Ramos (cell line): ENCODE data around the gene SOHLH2.

ENCODE experiments used
- in situ Hi-C: fragments of 300-500 bp; cut with MboI; formaldehyde crosslinking; loops from one replicate; pipeline ENCODE4 v1.14.3; 2022; ENCODE audit warnings: low sequenced_read_pairs; ENCODE audit not compliant: unreplicated experiment

The SOHLH2 gene, protein sequence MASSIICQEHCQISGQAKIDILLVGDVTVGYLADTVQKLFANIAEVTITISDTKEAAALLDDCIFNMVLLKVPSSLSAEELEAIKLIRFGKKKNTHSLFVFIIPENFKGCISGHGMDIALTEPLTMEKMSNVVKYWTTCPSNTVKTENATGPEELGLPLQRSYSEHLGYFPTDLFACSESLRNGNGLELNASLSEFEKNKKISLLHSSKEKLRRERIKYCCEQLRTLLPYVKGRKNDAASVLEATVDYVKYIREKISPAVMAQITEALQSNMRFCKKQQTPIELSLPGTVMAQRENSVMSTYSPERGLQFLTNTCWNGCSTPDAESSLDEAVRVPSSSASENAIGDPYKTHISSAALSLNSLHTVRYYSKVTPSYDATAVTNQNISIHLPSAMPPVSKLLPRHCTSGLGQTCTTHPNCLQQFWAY

DNA sequence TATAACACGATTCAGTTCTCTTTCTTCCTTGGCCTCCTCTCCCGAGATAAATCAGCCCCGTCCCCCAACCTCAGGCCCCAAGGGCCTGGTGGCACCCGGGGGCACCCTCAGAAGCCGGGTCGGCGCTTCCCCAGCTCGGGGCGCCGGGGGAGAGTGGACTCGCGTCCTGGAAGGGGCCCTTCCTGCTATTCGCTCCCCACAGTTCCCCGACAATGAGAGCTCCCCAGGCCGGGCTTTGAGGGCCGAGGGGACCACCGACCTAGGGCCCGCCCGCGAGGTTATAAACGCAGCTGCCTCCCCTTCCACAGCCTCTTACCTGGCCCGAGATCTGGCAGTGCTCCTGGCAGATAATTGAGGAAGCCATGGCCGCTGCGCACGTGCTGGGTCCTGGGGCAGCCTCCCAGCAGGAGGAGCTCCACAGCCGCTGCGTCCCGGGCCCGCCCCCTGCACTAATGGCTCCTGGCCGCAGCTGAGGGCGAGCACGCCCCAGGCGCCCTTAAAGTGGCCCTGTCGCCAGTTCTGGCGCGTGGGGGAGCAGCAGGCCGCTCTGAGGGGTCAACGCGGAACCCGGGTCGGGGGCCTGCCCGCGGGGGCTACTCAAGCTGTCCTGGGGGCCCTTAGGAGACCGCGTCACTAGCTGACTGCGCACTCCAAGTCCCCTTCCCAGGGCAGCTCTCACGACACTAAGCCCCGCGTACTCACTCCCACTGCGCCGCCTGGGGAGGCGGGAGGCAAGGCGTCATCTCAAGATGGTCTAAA, at the start of gene SOHLH2:
TSS of gene SOHLH2 (minus strand) at position 394 of the 759 bp plus-strand sequence. CDS start at position 364, 30 bp downstream.
- in situ Hi-C loops, result no loop called here

DNA sequence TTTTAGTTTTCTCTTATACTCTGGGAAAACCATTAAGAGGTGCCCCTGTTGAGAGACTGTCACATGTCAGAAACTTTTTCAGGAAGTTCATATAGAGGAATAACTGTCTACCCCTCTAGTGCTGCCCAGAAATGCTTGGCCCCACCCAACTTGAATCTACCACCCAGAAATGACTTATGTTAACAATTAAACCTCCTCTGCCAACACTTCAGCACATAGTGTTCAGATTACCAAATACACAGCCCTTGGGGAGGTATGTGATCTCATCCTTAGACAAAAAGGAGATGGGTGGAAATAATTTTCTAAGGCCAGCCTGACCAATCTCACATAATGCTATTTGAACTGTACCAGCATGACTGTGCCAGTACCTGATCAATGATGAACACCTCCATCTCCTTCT, 47.6 kb upstream of the SOHLH2 start:
- in situ Hi-C loops, result loop anchor here (25.0 kb wide), 1 partner anchor 275 kb away; no protein-coding TSS in a partner anchor

DNA sequence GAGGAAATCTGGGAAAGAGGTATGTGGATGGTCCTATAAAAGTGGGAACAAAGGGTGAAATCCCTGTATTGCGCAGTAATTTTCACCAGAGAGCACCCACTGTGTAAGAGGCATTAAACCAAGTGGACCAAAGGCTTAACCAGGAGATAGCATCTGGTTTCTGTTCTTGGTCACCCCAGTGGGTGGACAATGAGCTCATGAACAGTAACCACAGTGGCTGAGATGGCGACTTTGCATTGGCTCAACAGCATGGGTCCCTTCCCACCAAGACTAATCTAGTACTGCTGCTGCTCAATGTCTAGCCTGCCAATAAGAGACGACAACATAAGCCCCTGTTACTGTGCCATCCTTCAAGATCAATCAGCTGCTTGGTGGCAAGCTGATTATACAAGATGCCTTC, 46.7 kb upstream of the SOHLH2 start:
- in situ Hi-C loops, result loop anchor here (25.0 kb wide), 1 partner anchor 274 kb away; no protein-coding TSS in a partner anchor

DNA sequence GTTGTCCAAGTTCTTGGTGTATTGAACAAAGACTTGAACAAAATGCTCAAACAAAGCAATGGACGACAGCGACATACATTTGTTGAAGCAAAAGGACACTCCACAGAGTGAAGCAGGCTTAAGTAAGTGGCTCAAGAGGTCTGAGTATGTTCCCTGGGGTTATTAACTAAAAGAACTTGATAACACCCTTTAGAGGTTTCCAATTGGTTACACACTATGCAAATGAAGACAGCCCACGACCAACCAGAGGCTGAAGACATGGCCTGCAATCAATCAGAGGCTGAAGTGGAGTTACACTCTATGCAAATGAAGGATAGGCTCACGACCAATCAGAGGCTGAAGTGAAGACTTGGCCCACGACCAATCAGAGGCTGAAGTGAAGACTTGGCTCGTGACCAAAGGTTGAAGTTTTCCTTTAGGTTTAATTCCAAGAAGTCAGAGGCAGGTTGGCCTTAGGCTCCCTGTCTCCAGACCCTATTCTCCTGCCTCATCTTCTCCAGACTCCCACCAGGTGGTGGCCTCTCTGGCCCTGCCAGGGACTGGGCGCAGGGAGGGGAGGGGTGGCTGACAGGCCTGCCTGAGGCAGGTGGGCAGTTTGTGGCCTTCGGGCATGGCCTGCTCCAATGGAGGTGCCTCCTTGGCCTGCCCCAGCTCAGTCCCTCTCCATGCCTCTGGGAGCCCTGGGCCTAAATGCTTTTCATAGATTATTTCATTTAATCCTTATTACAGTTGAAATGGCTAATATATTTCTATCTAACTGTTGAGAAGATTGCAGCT, 45.2 kb upstream of the SOHLH2 start:
- in situ Hi-C loops, result loop anchor here (25.0 kb wide), 1 partner anchor 272 kb away; no protein-coding TSS in a partner anchor

DNA sequence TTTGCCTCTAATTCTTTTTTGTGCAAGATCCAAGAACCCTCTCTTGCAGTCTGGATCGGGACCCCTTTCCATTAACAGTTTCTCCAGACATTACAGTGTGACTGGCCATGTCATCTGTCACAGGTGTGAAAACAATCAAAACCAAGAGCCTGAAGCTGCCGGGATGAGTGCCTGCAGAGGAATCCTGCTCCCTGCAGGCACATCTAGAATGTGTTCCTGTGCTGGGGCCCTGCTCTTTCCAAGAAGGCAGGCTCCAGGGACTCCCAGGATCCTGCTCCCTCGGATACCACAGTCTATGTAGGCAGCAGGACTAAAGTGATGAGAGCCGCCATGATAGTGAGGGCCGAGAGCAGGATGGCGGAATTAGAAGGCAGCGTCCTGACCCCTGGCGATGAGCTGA, 44.5 kb upstream of the SOHLH2 start:
- in situ Hi-C loops, result loop anchor here (25.0 kb wide), 1 partner anchor 272 kb away; no protein-coding TSS in a partner anchor

DNA sequence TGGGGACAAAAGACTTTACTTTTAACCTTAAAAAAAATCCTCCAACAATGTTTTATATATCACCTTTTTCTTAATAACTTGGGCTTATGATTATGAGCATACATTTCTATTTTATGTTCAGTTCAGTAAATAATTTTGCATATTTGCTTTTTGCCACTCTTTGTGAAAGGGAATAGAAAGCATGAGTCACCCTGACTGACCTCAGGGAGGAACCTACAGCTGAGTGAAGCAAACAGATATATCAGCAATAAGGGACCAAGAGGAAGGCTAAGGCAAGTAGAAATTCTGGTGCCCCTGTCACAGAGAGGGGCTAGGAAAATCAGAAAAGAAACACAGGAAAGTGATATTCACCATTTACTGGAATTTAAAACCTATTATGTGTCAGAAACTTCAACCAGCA, 37.2 kb upstream of the SOHLH2 start:
- in situ Hi-C loops, result loop anchor here (25.0 kb wide), 1 partner anchor 264 kb away; no protein-coding TSS in a partner anchor

DNA sequence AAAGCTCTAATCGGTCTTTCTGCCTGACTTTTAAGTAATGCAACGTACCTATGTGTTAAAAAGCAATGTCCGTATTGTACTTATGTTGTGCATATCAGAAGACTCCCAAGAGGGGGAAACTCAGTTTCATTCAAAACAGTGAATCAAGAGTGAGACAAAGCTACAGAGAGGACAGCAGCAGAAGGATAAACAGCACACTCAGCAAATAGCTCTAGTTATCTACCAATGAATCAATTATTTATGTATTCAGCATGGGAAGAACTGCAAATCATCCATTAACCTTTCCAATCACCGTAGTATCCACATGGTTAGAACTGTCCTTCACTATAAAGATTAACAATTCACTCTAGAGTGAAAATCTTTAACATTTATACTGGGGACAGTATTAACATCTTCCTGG, 36.7 kb upstream of the SOHLH2 start:
- in situ Hi-C loops, result loop anchor here (25.0 kb wide), 1 partner anchor 264 kb away; no protein-coding TSS in a partner anchor

DNA sequence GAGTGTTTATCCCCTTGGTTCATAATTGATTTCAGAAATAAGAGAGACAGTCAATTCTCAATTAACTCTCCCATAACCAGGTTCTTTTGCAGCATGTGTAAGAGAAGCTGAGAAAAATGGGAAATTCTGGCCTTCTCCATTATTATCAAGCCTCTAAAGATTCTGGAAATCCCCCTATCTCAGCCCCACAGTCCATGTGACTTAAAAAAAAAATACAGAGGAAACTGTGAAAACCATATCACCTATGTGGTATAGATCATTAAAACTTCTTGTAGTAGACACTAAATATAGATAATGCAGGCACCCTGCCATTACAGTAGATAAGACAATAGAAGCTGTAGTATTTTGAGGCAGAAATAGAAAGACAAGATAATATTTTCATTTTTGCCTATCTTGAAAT, 34.3 kb upstream of the SOHLH2 start:
- in situ Hi-C loops, result no loop called here

DNA sequence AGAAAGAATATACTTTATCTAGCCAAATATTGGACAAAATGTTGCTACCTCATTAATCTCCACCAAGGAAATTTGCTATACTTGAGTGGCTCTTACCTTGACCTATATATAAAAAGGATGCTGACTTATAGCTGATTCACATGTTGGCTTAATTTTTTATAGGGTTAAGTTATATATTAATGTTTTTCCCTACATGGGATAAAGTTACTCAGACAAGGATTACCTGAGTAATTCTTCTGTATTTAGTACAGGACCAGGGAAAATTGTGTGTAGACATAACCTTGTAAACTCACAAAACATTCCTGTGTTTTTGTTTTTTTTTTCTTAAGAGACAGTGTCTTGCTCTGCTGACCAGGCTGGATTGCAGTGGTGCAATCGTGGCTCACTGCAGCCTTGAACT, 30.6 kb upstream of the SOHLH2 start:
- in situ Hi-C loops, result no loop called here

DNA sequence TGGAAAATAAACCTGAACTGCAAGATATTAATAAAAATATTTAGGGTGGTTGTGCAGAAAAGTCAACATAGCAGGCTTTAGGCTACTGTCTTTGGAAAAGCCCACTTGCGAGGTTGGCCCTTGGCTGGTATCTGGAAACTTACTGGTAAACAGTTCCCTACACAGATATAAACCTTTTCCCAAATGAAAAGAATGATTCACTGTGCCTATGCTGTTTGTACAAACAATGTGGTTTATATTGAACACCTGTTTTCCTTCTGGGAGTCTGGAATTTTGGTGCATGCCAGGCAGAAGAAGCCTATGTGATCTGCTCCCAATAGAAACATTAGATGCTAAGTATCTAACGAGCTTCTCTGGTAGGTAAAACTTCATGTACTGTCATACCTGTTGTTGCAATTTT, 29.7 kb upstream of the SOHLH2 start:
- in situ Hi-C loops, result no loop called here

DNA sequence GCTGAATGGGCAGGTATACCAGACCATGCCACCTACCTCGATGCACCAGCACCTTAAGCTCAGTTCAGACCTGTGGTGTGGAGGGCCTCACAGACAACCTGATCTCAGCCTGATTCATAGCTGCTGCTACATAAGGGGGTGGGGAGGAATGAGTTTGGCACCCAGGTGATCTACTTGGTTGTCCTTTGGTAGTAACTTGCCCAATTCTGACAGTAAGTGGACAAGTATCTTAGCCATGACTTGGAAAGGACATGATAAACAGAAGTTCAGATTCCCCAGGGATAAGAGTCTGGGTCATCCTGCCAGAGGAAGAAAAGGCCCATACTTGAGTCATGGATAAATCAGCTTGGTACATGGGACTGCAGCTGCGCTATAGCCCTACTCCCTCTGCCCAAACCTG, 28.4 kb upstream of the SOHLH2 start:
- in situ Hi-C loops, result no loop called here

DNA sequence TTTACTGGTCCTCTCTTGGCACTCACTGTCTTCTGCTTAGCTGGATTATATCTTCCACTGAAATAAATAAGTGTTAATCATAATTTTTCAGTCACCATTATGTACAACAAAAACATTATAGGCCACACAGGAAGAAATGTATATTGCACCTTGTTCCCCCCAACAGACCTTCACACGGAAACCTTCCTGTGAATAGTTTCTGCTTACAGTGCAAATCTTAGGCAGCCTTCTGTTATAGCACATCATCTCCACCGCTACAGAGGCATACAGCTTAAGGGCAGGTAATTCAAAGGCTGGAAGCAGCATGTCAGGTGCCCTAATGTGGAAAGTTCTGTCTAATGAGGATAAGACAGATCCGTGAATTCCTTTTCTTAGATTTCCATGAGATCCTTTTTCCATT, 16.9 kb upstream of the SOHLH2 start:
- in situ Hi-C loops, result no loop called here

DNA sequence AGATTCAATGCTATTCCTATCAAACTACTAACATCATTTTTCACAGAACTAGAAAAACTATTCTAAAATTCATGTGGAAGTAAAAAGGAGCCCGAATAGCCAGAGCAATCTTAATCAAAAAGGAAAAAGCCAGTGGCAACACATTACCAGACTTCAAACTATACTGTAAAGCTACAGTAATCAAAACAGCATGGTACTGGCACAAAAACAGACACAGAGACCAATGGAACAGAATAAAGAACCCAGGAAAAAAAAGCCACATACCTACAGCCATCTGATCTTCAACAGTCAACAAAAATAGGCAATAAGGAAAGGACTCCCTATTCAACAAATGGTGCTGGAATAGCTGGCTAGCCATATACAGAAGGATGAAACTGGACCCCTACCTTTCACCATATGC, 10.4 kb upstream of the SOHLH2 start:
- in situ Hi-C loops, result no loop called here

DNA sequence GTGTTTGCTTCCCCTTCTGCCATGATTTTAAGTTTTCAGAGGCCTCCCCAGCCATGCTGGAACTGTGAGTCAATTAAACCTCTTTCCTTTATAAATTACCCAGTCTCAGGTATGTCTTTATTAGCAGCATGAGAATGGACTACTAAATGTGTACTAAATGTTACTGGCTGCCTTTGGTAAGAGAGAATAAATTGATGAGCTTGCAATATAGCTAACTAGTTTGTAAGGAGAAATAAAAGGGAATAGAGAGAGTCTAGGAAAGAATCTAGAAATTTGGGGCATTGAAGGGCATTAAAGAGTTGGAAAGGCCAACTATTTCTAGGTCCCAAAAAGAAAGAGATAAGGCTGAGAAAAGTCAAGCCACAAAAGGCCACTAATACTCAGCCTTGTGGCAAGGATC, 5.5 kb upstream of the SOHLH2 start:
- in situ Hi-C loops, result no loop called here

DNA sequence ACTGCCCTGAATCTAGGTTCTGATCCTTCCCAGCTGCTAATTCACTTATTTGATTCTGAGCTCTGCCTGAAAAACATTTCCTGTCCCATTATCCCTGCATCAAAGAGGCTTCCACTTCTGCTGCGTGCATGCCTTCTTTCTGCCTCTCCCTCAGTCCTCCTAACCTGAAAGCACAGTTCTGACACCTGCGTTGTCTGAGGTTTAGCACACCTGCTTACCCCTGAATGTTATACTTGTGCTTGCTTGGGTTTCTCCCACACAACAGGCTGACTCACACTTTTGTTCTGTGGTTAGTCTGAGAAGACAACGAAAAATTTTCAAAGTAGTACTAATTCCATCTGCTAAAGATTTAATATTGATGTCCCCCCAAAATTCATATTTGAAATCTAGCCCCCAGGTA, 3.1 kb upstream of the SOHLH2 start:
- in situ Hi-C loops, result no loop called here

DNA sequence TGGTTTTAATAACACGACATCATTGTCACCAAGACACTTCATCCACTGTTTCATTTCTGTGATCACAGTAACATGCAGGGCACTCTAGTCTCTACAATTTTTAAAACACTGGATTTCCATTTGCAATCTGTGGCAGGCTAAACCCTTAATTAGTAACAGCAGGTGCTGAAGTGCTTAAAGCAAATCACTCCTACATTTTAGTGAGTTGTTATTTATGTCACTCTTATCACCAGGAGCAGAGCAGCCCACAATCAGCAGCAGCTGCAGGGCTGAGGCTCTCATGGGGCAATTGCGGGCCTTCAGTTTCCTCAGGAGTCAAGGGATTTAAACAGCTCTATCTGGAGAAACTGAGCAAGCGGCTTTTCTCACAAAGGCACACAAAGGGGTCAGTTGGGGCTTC, 1.6 kb downstream of the SOHLH2 start:
- in situ Hi-C loops, result no loop called here

DNA sequence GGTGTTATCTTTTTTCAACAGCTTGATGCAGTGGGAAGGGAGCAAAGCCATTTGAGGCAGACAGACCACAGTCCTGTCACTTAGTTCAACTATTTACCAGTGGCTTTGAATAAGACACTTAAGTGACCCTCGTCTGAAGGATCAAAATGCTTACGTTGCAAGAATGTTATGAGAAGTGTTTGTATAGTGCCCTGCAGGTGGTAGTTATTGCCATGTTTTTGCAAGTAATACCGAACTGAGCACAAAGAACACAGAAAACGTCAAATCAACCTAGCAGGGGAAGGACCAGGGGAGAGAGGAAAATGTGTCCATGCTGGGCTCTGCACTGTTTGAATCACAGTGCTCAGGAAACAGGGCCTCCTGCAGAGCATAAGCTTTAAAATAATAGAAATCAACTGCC, 2.8 kb downstream of the SOHLH2 start:
- in situ Hi-C loops, result no loop called here

DNA sequence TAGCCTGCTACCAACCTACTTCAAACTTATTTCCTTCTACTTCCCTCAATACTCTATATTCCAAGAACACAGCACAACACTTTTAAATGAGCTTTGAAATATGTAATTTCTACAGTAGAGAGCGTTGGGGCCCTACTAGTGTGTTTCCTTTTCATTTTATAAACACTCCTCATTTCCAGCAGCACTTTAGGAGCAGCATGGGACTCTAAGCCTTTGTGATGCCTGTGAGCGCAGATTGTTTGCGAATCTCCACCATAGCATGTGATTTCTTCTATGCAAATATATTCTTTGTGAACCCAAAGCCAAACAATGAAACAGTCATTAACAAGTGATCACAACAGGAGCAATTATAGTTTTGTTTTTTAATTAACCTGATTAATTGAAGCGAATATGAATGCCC, 3.6 kb downstream of the SOHLH2 start:
- in situ Hi-C loops, result no loop called here

DNA sequence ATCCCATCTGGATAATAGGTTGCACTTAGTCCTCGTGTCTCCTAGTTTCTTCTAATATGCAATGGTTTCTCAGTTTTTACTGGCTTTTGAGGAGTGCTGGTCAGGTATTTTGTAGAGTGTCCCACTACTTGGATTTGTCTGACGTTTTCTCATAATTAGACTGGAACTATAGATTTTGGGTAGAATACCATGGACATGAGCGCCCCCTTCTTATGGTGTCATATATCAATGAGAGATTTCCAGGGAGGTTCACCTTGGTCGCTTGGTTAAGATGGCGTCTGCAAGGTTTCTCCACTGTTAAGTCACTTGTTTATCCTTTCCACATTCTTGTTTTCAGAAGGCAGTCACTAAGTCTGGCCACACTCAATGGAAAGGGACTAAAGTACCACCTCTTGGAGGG, 6.7 kb downstream of the SOHLH2 start:
- in situ Hi-C loops, result no loop called here

DNA sequence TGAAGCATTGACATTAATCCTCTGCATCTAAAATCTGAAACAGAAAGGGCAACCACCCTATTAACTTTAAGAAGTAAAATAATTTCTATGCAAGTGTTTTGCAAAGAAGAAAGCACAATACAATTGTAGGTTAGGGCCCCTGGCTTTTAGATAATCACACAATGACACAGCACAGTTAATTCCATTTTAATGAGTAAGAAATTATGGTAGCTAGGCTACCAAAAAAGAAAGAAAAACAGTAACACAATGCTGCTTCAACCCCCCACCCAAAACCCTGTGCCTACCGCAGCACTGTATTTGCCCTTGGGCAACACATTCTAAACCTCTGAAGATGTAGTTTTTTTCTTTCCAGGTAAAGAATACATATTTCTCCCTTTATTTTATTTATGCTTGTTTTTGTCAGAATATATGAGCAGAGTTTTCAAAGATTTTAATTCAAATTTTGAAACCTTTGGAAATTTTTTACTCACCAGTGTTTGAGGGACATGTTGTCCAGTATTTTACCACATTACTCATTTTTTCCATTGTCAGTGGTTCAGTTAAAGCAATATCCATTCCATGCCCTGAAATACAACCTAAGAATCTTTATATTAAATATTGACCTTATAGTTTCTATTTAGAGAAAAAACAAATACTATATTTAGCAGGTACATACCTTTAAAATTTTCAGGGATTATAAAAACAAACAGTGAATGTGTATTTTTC, 21.1 kb downstream of the SOHLH2 start:
- in situ Hi-C loops, result no loop called here
